GM18517 (cell line): ENCODE results near the gene GOLPH3.

Source experiments
- ATAC-seq: cut with Tn5 transposase; IDR thresholded peaks from one replicate; pipeline ENCODE4 v1.9.1; 2021; ENCODE audit warnings: mild to moderate bottlenecking, moderate library complexity; ENCODE audit not compliant: unreplicated experiment

Gene GOLPH3

GRCh38 chr5:32076699-32077695 lies 97.1 kb downstream of the GOLPH3 start:
- no peak for ATAC-seq
